ENCODE results near the gene ITPR2. TPM values are rescaled to one million over a fixed set of nuclear protein-coding genes. Genes with fewer than 3 reads are reported as not detected.
"Not testable (repeated sequence)": the region's sequence is repeated elsewhere in the genome, so short reads cannot be mapped to it uniquely, and the experiment has no call there.

Gene ITPR2
- total RNA-seq, 1 experiment from 2014 or later, result 13.6 TPM

DNA sequence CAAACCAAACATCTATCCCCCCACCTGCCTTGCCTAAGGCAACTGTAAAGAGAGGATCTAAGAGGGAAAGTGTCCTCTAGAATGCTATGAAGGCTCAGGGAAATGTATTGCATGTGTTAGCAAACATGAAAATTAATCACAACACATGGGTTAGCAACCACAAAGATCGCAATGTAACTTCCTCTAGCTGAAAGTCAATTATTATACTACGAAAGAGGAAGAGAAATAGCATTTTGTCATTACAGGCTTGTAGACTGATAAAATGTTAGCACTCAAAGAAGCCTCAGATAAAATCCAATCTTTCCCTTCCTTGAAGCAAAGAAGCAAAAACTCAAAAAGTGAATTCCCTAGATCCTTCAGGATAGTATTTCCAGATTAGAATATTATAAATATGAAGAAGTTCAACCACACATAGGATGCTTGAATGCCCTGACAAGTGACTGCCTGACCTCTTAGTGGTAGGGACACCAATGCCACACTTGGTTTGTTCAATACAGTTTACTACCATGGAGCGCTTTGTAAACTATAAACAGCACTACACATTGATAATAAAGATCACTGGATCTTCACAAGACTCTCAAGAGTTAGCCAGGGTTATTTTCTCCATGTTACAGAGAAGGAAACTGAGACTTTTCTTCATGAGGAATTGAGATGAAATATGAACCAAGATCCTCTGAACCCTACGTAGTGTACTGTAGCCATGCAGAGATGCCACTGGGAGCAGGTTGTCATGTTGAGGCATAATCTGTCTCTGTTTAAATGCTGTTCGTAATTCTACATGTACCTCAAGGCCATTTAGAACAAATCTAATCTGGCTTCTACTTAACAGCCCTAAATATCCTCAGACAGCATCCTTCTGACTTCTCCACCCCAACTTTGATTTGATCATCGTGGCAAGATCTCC, 100.7 kb downstream of the ITPR2 start:
- no peak for DNase-seq (ENCODE audit: low read depth)

DNA sequence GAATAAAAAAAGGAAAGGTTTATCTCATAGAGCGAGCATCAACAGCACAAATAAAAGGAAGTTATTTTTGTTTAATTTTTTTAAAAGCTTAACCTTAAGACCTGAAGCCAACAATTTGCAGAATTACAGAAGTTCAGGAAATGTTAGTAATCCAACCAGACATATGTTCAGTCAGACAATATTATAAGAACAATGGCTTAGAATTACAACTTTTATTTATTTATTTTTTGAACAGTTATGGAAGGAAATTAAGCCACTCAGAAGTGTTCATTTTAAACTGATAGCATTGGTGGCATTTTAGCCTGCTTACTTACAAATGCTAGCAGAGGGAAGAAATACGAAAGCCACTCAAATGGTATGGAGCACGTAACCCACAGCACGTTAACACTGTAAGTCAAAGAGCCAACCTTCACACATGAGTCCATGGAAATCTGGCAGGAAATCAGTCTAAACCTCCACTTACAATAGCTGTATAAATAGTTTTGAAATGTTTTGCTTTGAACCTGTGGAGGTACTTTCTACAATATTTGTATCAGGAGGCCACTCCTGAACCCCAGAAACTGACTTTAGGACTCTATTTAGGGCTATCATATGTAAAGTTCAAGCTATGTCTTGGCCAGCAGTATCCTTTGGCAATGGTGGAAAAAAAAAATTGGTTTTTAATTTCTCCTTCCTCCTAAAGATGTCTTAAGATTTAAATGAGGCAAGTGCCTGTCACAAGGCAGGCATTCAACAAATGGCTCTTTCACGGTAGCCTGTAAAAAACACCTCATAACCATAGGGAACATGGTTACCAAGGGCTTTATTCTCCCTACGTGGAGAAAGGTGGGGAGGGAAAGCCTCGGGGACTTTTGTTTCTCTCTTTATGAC, 102.3 kb downstream of the ITPR2 start:
- DNase-seq (ENCODE audit: low read depth), result no peak

GRCh38 chr12:26729137-26729671, 103.8 kb downstream of the ITPR2 start:
- not testable (repeated sequence) for DNase-seq (ENCODE audit: low read depth)

DNA sequence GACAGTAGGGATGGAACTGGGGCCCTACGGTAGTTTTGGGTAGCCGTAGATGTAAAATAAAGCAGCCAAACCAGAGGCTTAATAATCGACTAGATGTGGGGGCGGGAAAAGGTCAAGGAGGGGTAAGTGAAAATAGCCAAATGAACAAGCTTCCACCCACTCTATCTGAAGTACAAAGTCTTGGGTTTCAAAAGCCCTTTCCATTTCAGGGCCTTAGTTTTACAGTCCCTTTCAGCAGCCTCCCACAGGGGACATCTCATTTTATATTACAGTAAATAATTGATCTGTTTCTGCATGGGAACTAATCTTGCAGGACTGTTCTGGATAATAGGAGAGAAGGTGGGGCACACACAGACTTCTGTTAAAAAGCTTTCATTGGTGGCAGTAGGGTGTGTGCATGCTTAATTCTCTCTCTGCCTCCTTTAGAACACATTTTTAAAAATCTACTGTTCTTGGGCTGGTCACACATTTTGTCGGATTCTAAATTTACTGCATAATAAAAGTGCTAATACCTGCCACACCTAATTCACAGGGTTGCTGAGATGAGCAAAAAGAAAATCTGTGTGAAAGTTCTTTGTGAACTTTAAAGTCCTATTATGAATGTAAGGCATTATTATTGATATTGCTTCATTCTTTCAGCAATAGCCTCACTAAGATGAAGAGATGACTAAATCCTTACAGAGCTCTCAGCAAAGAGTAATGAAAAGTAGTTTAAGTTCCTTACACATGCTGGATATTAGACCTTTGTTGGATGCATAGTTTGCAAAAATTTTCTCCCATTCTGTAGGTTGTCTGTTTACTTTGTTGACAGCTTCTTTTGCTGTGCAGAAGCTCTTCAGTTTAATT, 104.6 kb downstream of the ITPR2 start:
- DNase-seq (ENCODE audit: low read depth), result no peak

- no peak for DNase-seq (ENCODE audit: low read depth)
These were observed 105.4 kb downstream of the ITPR2 start for GRCh38 chr12:26727482-26728204.

GRCh38 chr12:26726956-26727355, 106.0 kb downstream of the ITPR2 start:
- peak; percentile 2 for DNase-seq (ENCODE audit: low read depth)

- no peak for DNase-seq (ENCODE audit: low read depth)
These were observed 107.6 kb downstream of the ITPR2 start for GRCh38 chr12:26725276-26725916.

GRCh38 chr12:26724309-26724702, 108.7 kb downstream of the ITPR2 start:
- no peak for DNase-seq (ENCODE audit: low read depth)

DNA sequence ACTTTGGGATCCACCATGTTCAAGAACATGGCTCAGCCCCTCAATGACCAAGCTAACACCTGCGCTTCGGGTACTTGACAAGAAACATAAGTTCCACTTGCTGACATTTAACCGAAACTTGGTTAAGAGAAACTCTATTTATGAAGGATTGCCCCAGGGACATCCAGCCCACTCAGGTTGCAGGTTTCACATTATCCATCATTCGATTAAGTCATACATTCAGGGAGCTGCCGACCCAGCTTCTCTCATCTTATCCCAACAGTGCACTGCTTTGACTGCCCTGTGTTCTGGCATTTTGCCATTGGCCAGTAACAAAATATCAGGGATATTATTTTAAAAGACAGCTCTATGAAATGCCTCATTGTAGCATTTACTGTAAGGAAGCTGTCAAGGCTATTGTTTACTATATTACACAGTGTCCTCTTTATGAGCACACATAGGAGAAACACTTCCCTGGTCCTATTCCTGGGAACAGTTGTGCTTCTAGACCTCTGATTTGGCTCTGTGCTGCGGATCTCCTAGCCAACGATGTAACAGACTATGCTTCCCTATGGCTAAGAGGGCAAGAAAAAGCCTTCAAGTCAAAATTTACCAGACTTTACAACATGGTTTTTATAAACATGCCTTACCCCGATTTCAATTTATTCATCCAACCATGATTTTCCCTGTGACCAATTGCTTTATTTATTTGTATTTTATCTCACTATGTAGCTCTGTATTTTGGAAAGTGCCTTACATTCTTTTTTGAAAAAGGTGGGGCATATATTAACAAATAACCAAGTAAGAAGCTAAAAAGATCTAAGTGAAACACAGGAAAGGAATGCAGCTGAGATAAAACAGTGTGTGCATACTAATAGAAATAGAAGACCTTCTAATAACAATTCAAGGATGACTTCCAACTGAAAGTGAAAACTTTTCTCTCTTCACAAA, 109.3 kb downstream of the ITPR2 start:
- DNase-seq (ENCODE audit: low read depth), result peak; percentile 63

DNA sequence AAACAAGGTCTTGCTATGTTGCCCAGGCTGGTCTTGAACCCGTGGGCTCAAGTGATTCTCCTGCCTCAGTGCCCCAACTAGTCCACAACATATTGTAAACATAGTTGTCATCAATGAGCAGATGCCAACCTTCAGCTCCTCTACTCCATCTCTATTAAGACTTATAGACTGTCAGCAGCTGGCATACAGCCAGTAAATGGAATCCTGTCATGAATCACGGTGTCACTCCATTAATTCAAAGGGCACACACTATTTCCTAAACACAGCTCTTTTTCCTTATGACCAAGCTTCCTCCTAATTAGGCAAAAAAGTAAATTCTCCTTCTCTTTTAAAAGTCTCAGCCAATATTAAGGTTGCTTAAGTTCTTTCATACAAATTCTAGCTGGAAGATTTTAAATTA, 111.2 kb downstream of the ITPR2 start:
- DNase-seq (ENCODE audit: low read depth), result peak; percentile 42

GRCh38 chr12:26719852-26720251, 113.1 kb downstream of the ITPR2 start:
- no peak for DNase-seq (ENCODE audit: low read depth)

DNA sequence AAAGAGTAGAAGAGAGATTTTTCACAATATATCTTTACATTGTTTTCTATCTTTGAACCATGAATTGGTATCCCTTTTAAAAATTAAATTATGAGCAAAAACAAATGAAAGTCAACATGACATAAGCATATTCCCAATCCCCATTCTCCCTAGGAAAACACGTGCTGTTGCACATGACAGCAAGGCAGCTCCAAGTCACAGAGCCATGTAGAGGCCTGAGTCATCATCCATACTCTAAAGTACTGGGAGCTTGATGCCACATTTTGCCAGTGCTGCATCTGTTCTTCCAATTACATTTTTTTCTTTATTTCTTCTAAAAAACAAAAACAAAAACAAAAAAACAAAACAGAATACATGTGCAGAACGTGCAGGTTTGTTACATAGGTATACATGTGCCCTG, 115.2 kb downstream of the ITPR2 start:
- DNase-seq (ENCODE audit: low read depth), result no peak

DNA sequence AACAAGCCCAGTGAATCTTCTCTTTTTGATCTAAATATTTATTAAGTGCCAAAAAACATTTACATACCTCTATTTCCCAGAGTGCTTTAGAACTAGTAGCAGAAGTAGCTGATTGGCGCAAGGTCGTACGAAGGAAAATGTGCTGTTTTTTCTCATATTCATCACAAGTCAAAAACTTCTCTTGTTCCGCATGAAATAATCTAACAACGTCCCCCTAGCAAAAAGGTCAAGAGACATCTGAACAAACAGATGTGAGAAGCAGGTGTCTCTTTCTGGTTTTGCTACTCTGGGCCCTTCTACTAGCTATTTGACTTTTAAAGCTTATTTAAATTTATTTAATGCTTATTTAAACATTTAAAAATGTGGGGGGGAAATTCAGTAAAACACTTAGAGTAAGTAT, 117.8 kb downstream of the ITPR2 start:
- DNase-seq (ENCODE audit: low read depth), result no peak

DNA sequence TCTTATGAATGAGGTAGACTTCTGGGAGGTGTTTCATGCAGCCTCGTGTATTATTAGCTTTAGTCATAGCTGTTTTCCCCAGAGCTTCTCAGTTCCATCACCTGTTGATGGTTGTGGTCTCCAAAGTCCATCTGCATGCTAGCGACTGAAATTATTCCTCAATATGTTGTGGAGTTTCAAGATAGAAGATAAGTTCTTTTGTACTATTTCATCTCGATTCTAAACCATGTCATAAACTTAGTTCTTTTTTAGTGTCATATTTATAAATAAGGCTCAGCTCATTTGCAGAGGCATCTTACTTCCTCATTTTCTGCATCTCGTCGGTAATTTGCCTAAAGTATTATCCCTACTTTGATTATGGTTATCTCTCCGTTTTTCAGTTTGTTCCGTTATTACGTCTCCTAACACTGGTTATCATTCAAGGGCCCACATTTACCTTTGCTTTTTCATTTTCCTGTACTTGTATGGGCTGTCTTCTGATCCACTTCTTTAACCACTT, 119.1 kb downstream of the ITPR2 start:
- DNase-seq (ENCODE audit: low read depth), result no peak

DNA sequence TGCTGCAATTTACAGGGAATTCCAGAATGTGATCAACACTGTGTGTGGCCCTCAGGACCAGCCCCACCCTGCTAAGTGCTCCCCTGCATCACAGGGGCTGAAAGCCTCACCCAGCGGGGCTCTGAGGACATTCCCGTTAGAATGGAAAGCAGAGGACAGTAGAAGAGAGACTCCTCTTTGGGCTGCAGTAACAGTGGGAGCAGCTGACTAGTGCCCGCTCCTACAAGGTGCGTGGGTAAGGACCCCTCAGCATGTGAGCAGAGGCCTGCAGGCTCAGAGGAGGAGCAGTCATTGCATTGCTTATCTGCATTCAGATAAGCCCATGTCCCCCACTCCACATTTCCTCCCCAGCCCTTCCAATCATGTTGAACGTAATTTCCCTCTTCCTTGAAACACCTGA, 120.1 kb downstream of the ITPR2 start:
- no peak for DNase-seq (ENCODE audit: low read depth)

- no peak for DNase-seq (ENCODE audit: low read depth)
These were observed 121.4 kb downstream of the ITPR2 start for GRCh38 chr12:26711569-26711968.

- no peak for DNase-seq (ENCODE audit: low read depth)
These were observed 121.9 kb downstream of the ITPR2 start for GRCh38 chr12:26711072-26711471.

DNA sequence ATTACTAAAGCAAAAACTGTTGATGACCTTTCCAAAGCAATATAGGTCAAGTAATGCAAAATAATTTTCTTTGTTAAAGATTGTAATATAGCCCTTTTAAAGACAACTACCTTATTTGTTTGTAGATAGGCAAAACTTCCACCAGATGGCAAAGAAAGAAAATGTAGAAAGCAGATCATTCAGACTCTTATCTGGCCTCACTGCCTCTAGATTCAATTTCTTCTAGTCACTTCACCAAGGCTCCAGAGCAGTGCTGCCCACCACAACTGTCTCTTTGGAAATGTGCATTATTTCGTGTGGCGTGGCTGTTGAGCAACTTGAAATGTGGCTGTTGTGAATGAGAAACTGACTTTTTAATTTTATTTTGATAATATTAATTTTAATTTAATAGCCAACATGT, 127.1 kb downstream of the ITPR2 start:
- no peak for DNase-seq (ENCODE audit: low read depth)

All from M059J (cell line).